Liver (tissue), 3 donors: ENCODE data around the gene TMEM50B.

Experiments used
- RAD21 ChIP-seq, 2 donors: IDR thresholded peaks; 2 replicates each; pipeline ENCODE4 v1.6.1; 2016; ENCODE audit warnings: antibody characterized with exemption in 2 of 2, mild to moderate bottlenecking in 2 of 2
- TF ChIP-seq, protein P1 (sequence below): fragments of 150-350 bp; IDR thresholded peaks from 2 replicates; pipeline ENCODE4 v1.5.1; 2017; ENCODE audit warnings: improper control_type of control experiment, low read depth, low read length; ENCODE audit not compliant: missing input control
- donor health status: healthy.
- donor health status: healthy.

DNA sequence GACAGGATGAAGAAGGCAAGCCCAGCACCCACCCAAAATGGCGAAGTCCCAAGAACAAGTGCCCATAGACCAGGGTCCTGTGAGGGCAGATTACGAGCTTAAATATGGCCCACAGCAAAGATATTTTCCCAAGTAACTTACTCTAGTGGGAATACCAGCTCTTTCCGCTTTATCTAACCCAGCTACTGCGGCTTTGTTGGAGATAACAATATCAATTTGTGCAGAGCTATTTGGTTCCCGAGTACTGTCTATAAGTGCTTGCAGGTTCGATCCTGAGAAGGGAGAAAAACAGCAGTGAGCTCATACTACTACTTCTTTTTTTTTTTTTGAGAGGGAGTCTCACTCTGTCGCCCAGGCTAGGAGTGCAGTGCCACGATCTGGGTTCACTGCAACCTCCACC, 26.1 kb upstream of the TMEM50B start:
- TF ChIP-seq, protein P1, sequence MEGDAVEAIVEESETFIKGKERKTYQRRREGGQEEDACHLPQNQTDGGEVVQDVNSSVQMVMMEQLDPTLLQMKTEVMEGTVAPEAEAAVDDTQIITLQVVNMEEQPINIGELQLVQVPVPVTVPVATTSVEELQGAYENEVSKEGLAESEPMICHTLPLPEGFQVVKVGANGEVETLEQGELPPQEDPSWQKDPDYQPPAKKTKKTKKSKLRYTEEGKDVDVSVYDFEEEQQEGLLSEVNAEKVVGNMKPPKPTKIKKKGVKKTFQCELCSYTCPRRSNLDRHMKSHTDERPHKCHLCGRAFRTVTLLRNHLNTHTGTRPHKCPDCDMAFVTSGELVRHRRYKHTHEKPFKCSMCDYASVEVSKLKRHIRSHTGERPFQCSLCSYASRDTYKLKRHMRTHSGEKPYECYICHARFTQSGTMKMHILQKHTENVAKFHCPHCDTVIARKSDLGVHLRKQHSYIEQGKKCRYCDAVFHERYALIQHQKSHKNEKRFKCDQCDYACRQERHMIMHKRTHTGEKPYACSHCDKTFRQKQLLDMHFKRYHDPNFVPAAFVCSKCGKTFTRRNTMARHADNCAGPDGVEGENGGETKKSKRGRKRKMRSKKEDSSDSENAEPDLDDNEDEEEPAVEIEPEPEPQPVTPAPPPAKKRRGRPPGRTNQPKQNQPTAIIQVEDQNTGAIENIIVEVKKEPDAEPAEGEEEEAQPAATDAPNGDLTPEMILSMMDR: no peak
- TF ChIP-seq RAD21 (IDR thresholded peaks at IDR 0.05): no peak
